Measurements from ENCODE around the gene MSS51.

DNA sequence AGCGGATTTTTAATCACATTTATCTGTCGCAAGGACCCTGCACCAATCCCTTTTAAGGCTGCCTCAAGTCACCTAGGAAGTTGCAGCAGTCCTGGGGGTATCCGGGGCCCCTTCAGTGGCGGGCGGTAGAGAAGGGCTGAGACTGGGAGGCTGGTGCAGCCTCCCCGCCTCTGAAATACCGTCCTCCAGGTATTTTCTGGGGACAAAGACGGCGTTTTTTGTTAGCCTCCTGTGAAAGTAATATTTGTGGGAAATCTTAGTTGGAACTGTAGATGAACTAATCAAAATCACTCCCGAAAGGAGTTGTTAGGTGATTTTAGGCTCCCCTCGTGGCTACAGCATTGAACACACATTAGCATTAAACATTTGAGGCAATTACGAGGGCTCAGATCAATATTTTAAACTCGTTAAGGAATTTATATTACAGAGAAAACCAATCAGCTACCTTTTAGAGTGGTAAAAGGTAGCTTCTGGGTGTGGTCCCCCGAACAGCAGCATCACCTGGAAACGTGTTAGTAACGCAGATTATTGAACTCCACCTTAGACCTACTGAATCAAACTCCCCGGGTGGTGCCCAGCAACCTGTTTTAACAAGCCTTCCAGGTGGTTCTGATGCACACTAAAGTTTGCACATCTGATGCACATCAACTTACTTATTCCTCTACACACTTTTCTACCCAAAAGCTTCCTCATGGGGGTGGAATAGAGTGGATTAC lies 19.0 kb downstream of the MSS51 start:
- TF ChIP-seq, protein P1, sequence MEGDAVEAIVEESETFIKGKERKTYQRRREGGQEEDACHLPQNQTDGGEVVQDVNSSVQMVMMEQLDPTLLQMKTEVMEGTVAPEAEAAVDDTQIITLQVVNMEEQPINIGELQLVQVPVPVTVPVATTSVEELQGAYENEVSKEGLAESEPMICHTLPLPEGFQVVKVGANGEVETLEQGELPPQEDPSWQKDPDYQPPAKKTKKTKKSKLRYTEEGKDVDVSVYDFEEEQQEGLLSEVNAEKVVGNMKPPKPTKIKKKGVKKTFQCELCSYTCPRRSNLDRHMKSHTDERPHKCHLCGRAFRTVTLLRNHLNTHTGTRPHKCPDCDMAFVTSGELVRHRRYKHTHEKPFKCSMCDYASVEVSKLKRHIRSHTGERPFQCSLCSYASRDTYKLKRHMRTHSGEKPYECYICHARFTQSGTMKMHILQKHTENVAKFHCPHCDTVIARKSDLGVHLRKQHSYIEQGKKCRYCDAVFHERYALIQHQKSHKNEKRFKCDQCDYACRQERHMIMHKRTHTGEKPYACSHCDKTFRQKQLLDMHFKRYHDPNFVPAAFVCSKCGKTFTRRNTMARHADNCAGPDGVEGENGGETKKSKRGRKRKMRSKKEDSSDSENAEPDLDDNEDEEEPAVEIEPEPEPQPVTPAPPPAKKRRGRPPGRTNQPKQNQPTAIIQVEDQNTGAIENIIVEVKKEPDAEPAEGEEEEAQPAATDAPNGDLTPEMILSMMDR (IDR thresholded peaks at IDR 0.05; ENCODE audit: extremely low read depth in 1 of 2, insufficient read depth in 1 of 2, low read depth in 1 of 2, low read length in 2 of 2): no peak
- TF ChIP-seq FOS (IDR thresholded peaks at IDR 0.05; ENCODE audit: borderline replicate concordance, insufficient read depth, low read length) (no peak), POLR2AphosphoS5 (IDR thresholded peaks at IDR 0.05; ENCODE audit: insufficient read depth, low read depth, low read length) (no peak)
